Smooth muscle cell (in vitro differentiated cells): ENCODE results near the gene PXT1. TPM values are rescaled to one million over a fixed set of nuclear protein-coding genes. Genes with fewer than 3 reads are reported as not detected.

Experiments
- DNase-seq: peaks from one replicate; lab custom pipeline; 2025; ENCODE audit not compliant: unreplicated experiment; lab: John Stamatoyannopoulos, UW
- H2AFZ ChIP-seq: fragments of 200-600 bp; sonication (generic); 2 replicates; pipeline ENCODE4 v1.6.0; 2016; ENCODE audit warnings: antibody characterized with exemption, low read depth, mild to moderate bottlenecking
- H3F3A ChIP-seq: fragments of 200-600 bp; sonication (generic); 2 replicates; pipeline ENCODE4 v1.6.0; 2017; ENCODE audit warnings: antibody characterized with exemption, low read depth
- H3K27ac ChIP-seq: fragments of 200-600 bp; sonication (generic); 2 replicates; pipeline ENCODE4 v1.5.1; 2016; ENCODE audit warnings: low read depth, mild to moderate bottlenecking
- H3K27me3 ChIP-seq: fragments of 200-600 bp; sonication (generic); 2 replicates; pipeline ENCODE4 v1.6.1; 2016; ENCODE audit warnings: low read depth, mild to moderate bottlenecking
- H3K36me3 ChIP-seq: fragments of 200-600 bp; sonication (generic); 2 replicates; pipeline ENCODE4 v1.5.1; 2016; ENCODE audit warnings: low read depth
- H3K4me1 ChIP-seq: fragments of 200-600 bp; sonication (generic); 2 replicates; pipeline ENCODE4 v1.5.1; 2016; ENCODE audit warnings: low read depth
- H3K4me2 ChIP-seq: fragments of 200-600 bp; sonication (generic); 2 replicates; pipeline ENCODE4 v1.6.0; 2016; ENCODE audit warnings: mild to moderate bottlenecking
- H3K4me3 ChIP-seq: fragments of 200-600 bp; sonication (generic); 2 replicates; pipeline ENCODE4 v1.5.1; 2016; ENCODE audit warnings: mild to moderate bottlenecking
- H3K79me2 ChIP-seq: fragments of 200-600 bp; sonication (generic); 2 replicates; pipeline ENCODE4 v1.6.0; 2016; ENCODE audit warnings: low read depth, mild to moderate bottlenecking
- H3K9ac ChIP-seq: fragments of 200-600 bp; sonication (generic); 2 replicates; pipeline ENCODE4 v1.6.0; 2016; ENCODE audit warnings: low read depth
- H3K9me3 ChIP-seq: fragments of 200-600 bp; sonication (generic); replicated peaks from 2 replicates; pipeline ENCODE4 v1.5.1; 2016; ENCODE audit warnings: low read depth
- H4K20me1 ChIP-seq: fragments of 200-600 bp; sonication (generic); 2 replicates; pipeline ENCODE4 v1.6.0; 2016; ENCODE audit warnings: low read depth
- WGBS: methylation state at CpG from one replicate; pipeline ENCODE4 v1.1.7; 2016; ENCODE audit warnings: low lambda C conversion rate; 5-methylcytosine and 5-hydroxymethylcytosine counted together
- polyA plus RNA-seq: library from polyadenylated mRNA; unstranded; fragments of >200 nt; fragmentation: Nextera tagmentation; extraction: Ambion mirVana; gene quantifications from 2 replicates; pipeline ENCODE4 v1.2.1, GENCODE V29; 2016
- total RNA-seq: library from RNA; depleted of rRNA; stranded (reverse); fragments of >200 nt; gene quantifications from 2 replicates; pipeline ENCODE4 v1.2.3, GENCODE V29; 2014
- TF ChIP-seq, protein P1 (sequence below): fragments of 200-600 bp; sonication (generic); IDR thresholded peaks from 2 replicates; pipeline ENCODE4 v1.5.1; 2017; ENCODE audit warnings: borderline replicate concordance, mild to moderate bottlenecking, antibody characterized with exemption; ENCODE audit not compliant: insufficient read depth, poor library complexity, severe bottlenecking

Gene PXT1
- total and polyA plus RNA-seq, 2 experiments from 2014 or later: not detected

GRCh38 chr6:36467625-36468024 lies 25.0 kb upstream of the PXT1 start:
- Histone ChIP-seq H3K9ac (no peak overlapping the region), H3K36me3 (peaks cover 5% of the 10 kb centered on the region), H4K20me1 (peaks cover 87% of the 10 kb centered on the region), H3K79me2 (peaks cover 86% of the 10 kb centered on the region), H3K4me2 (no peak overlapping the region), H3K27ac (no peak overlapping the region), H3K4me3 (no peak overlapping the region), H3K27me3 (no peaks in the 10 kb centered on the region), H3F3A (peaks cover 5% of the 10 kb centered on the region), H3K9me3 (no peaks in the 10 kb centered on the region), H3K4me1 (no peaks in the 10 kb centered on the region), H2AFZ (no peak overlapping the region)
- TF ChIP-seq, protein P1, sequence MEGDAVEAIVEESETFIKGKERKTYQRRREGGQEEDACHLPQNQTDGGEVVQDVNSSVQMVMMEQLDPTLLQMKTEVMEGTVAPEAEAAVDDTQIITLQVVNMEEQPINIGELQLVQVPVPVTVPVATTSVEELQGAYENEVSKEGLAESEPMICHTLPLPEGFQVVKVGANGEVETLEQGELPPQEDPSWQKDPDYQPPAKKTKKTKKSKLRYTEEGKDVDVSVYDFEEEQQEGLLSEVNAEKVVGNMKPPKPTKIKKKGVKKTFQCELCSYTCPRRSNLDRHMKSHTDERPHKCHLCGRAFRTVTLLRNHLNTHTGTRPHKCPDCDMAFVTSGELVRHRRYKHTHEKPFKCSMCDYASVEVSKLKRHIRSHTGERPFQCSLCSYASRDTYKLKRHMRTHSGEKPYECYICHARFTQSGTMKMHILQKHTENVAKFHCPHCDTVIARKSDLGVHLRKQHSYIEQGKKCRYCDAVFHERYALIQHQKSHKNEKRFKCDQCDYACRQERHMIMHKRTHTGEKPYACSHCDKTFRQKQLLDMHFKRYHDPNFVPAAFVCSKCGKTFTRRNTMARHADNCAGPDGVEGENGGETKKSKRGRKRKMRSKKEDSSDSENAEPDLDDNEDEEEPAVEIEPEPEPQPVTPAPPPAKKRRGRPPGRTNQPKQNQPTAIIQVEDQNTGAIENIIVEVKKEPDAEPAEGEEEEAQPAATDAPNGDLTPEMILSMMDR: no peak
- no peak for DNase-seq
- 100% methylated on average over 3 of the region's 3 CpGs for WGBS

DNA sequence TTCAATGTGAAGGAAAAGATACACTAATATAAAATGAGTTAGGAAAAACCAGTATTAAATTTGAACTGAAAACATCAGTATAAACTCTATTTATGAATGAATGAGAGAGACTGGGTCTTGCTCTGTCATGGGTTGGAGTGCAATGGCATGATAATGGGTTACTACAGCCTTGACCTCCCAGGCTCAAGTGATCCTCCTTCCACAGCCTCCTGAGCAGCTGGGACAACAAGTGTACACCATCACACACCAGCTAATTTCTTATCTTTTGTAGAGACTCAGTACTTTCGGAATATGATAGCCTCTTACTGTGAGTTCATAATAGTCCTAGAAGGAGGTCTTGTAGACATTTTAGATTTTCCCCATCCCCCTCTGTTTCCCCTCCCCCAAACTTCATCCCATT lies 21.6 kb upstream of the PXT1 start:
- Histone ChIP-seq H3K36me3 (no peaks in the 10 kb centered on the region), H2AFZ (no peak overlapping the region), H4K20me1 (peaks cover 95% of the 10 kb centered on the region), H3K79me2 (peaks cover 98% of the 10 kb centered on the region), H3K27me3 (no peaks in the 10 kb centered on the region), H3K27ac (peak overlapping the region; percentile 53), H3F3A (peaks cover 5% of the 10 kb centered on the region), H3K4me1 (no peaks in the 10 kb centered on the region), H3K9ac (no peak overlapping the region), H3K9me3 (no peaks in the 10 kb centered on the region), H3K4me3 (no peak overlapping the region), H3K4me2 (no peak overlapping the region)
- TF ChIP-seq, protein P1: no peak
- WGBS: 95% methylated on average over 1 of the region's 1 CpG
- no peak for DNase-seq

GRCh38 chr6:36463676-36464075 lies 21.0 kb upstream of the PXT1 start:
- H2AFZ ChIP-seq: no peak overlapping the region
- peak overlapping the region; percentile 53 for H3K27ac ChIP-seq
- H3K9me3 ChIP-seq: no peaks in the 10 kb centered on the region
- WGBS: 25% methylated on average over 1 of the region's 1 CpG
- H3K27me3 ChIP-seq: no peaks in the 10 kb centered on the region
- H3K9ac ChIP-seq: no peak overlapping the region
- H3K79me2 ChIP-seq: peaks cover 98% of the 10 kb centered on the region
- no peaks in the 10 kb centered on the region for H3K4me1 ChIP-seq
- no peak for DNase-seq
- H3K36me3 ChIP-seq: no peaks in the 10 kb centered on the region
- H3K4me2 ChIP-seq: peak overlapping the region; percentile 49
- peaks cover 5% of the 10 kb centered on the region for H3F3A ChIP-seq
- H4K20me1 ChIP-seq: peaks cover 95% of the 10 kb centered on the region
- H3K4me3 ChIP-seq: no peak overlapping the region
- TF ChIP-seq, protein P1: no peak

- Histone ChIP-seq H3K9ac (no peak overlapping the region), H2AFZ (no peak overlapping the region), H3K4me1 (no peaks in the 10 kb centered on the region), H3K4me3 (no peak overlapping the region), H4K20me1 (peaks cover 94% of the 10 kb centered on the region), H3K27ac (peak overlapping the region; percentile 10), H3K9me3 (no peaks in the 10 kb centered on the region), H3K79me2 (peaks cover 100% of the 10 kb centered on the region), H3F3A (peaks cover 5% of the 10 kb centered on the region), H3K27me3 (no peaks in the 10 kb centered on the region), H3K4me2 (no peak overlapping the region), H3K36me3 (no peaks in the 10 kb centered on the region)
- no peak for DNase-seq
- TF ChIP-seq, protein P1: no peak
- 68% methylated on average over 3 of the region's 3 CpGs for WGBS
Measured at GRCh38 chr6:36461646-36462045, 19.0 kb upstream of the PXT1 start.
